A549 (cell line): ENCODE data around the gene COMMD7.

ENCODE experiments used
- CHD4 ChIP-seq: fragments of 200-600 bp; sonication (generic); IDR thresholded peaks from 2 replicates; pipeline ENCODE4 v1.6.1; 2016; ENCODE audit warnings: antibody characterized with exemption, mild to moderate bottlenecking, borderline replicate concordance
- CTCF ChIP-seq: fragments of >200 bp; sonication (Bioruptor Twin); formaldehyde crosslinking; IDR thresholded peaks from 3 replicates; pipeline ENCODE4 v1.5.1; 2016
- ESRRA ChIP-seq: fragments of 150-350 bp; IDR thresholded peaks from 2 replicates; pipeline ENCODE4 v1.6.1; 2014; ENCODE audit warnings: mild to moderate bottlenecking, low read length, borderline replicate concordance
- HOXB13 ChIP-seq: fragments of 250-450 bp; sonication (Bioruptor Pico); IDR thresholded peaks from 2 replicates; pipeline ENCODE4 v1.5.0; 2020; ENCODE audit warnings: low read depth, mild to moderate bottlenecking, moderate library complexity
- JUN ChIP-seq, 2 experiments: fragments of >200 bp; sonication (Bioruptor Twin); formaldehyde crosslinking; IDR thresholded peaks; 2 replicates in 1 of 2; 3 replicates in 1 of 2; pipeline ENCODE4 v1.6.1; 2016 to 2017
- KDM1A ChIP-seq: fragments of 200-600 bp; sonication (generic); IDR thresholded peaks from 2 replicates; pipeline ENCODE4 v1.6.1; 2016; ENCODE audit warnings: low read depth, mild to moderate bottlenecking
- MAX ChIP-seq: IDR thresholded peaks from 2 replicates; pipeline ENCODE4 v1.6.1; 2012
- RCOR1 ChIP-seq: fragments of 150-350 bp; IDR thresholded peaks from 2 replicates; pipeline ENCODE4 v1.6.1; 2014; ENCODE audit warnings: antibody characterized with exemption, low read length, low read depth
- RFX5 ChIP-seq: fragments of 450-650 bp; IDR thresholded peaks from 2 replicates; pipeline ENCODE4 v1.7.1; 2014; ENCODE audit warnings: antibody characterized with exemption, mild to moderate bottlenecking, moderate library complexity
- TF ChIP-seq, protein P1 (sequence below): IDR thresholded peaks from 2 replicates; pipeline ENCODE4 v1.6.1; 2012
- TF ChIP-seq, protein P2 (sequence below): fragments of 250-450 bp; sonication (Bioruptor Pico); IDR thresholded peaks from 2 replicates; pipeline ENCODE4 v1.5.0; 2021; ENCODE audit warnings: mild to moderate bottlenecking, moderate library complexity, borderline replicate concordance
- TF ChIP-seq, protein P3 (sequence below): fragments of 450-650 bp; IDR thresholded peaks from 2 replicates; pipeline ENCODE4 v1.6.1; 2014; ENCODE audit warnings: antibody characterized with exemption

DNA sequence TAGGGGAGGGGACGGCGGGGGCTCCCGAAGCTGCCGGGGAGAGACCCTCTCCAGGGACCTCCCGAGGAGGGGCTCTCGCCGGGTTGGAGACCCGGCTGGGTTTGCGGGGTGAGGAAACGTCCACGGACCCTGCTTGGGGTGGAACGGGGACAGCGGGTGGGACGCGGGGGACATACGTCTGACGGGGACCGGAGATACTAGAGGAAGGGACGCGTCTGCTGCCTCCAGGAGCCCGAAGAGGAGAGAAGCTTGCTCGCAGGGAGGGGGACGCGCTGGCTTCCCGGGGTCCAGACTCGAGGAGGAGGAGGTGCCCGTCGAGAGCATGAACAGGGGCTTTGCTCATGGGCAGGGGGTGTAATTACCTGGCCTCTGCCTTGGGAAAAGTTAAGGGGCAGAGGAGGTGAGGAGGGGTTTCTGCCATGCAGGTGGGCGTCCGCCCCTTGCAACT, 19.5 kb upstream of the COMMD7 start:
- TF ChIP-seq CTCF, result no peak
- TF ChIP-seq, protein P1, sequence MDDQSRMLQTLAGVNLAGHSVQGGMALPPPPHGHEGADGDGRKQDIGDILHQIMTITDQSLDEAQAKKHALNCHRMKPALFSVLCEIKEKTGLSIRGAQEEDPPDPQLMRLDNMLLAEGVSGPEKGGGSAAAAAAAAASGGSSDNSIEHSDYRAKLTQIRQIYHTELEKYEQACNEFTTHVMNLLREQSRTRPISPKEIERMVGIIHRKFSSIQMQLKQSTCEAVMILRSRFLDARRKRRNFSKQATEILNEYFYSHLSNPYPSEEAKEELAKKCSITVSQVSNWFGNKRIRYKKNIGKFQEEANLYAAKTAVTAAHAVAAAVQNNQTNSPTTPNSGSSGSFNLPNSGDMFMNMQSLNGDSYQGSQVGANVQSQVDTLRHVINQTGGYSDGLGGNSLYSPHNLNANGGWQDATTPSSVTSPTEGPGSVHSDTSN, result no peak
- no peak for TF ChIP-seq JUN (IDR thresholded peaks at IDR 0.05)
- no peak for TF ChIP-seq ESRRA
- no peak for TF ChIP-seq RFX5
- TF ChIP-seq RCOR1, result no peak
- TF ChIP-seq HOXB13, result no peak
- TF ChIP-seq, protein P2, sequence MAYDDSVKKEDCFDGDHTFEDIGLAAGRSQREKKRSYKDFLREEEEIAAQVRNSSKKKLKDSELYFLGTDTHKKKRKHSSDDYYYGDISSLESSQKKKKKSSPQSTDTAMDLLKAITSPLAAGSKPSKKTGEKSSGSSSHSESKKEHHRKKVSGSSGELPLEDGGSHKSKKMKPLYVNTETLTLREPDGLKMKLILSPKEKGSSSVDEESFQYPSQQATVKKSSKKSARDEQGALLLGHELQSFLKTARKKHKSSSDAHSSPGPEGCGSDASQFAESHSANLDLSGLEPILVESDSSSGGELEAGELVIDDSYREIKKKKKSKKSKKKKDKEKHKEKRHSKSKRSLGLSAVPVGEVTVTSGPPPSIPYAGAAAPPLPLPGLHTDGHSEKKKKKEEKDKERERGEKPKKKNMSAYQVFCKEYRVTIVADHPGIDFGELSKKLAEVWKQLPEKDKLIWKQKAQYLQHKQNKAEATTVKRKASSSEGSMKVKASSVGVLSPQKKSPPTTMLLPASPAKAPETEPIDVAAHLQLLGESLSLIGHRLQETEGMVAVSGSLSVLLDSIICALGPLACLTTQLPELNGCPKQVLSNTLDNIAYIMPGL, result no peak
- TF ChIP-seq CHD4, result no peak
- TF ChIP-seq MAX, result no peak
- no peak for TF ChIP-seq KDM1A
- TF ChIP-seq, protein P3, sequence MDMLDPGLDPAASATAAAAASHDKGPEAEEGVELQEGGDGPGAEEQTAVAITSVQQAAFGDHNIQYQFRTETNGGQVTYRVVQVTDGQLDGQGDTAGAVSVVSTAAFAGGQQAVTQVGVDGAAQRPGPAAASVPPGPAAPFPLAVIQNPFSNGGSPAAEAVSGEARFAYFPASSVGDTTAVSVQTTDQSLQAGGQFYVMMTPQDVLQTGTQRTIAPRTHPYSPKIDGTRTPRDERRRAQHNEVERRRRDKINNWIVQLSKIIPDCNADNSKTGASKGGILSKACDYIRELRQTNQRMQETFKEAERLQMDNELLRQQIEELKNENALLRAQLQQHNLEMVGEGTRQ, result no peak
